ENCODE measurements around the gene SLC35F4.

GRCh38 chr14:57610631-57611030 lies 255.3 kb downstream of the SLC35F4 start:
- no peak for TF ChIP-seq POLR2A (IDR thresholded peaks at IDR 0.05)
- TF ChIP-seq CTCF (IDR thresholded peaks at IDR 0.05), result no peak

All from adrenal gland (tissue), 5 donors.